ENCODE measurements around the gene ZFYVE21. TPM values are rescaled to one million over a fixed set of nuclear protein-coding genes. Genes with fewer than 3 reads are reported as not detected.

Gene ZFYVE21
- total RNA-seq, 5 donors from 2014 or later (not counting 1 experiment from before 2014, with no cell fraction given) = 8.8 to 22.8 (median 22.1) TPM

- H3K36me3 Mint-ChIP-seq = peaks cover 10% of the 10 kb centered on the region
- Histone ChIP-seq H3K27ac (ENCODE audit: low read length) (no peak overlapping the region), H3K4me3 (ENCODE audit: control insufficient read depth in 1 of 2, extremely low read depth in 1 of 2, low read length in 1 of 2) (no peak overlapping the region), H3K4me1 (ENCODE audit: control insufficient read depth in 1 of 2, extremely low read depth in 1 of 2, insufficient read depth in 2 of 2, low read length in 2 of 2) (peaks cover 0 to 9% of the 10 kb centered on the region in 2 experiments), H3K27me3 (replicated peaks in 1 of 2; ENCODE audit: control insufficient read depth in 2 of 2, extremely low read depth in 1 of 2, insufficient read depth in 2 of 2, low read length in 1 of 2) (no peaks in the 10 kb centered on the region), H3K36me3 (ENCODE audit: control insufficient read depth in 2 of 2, extremely low read depth in 1 of 2, insufficient read depth in 1 of 2, low read length in 1 of 2) (peaks cover 24 to 53% of the 10 kb centered on the region in 2 donors), H3K9me3 (no peaks in the 10 kb centered on the region)
- no peak overlapping the region for H3K4me3 Mint-ChIP-seq
- no peak for ATAC-seq (replicated peaks in 1 of 4)
- no peak for DNase-seq
- 92% methylated on average over 17 of the region's 17 CpGs for WGBS (ENCODE audit: insufficient coverage)
- H3K4me1 Mint-ChIP-seq = peaks cover 2 to 15% (median 10%) of the 10 kb centered on the region in 3 donors
- H3K27me3 Mint-ChIP-seq = no peaks in the 10 kb centered on the region
- no peak overlapping the region for H3K27ac Mint-ChIP-seq
- CTCF ChIA-PET = no interaction called here
- POLR2A ChIA-PET = no interaction called here
- H3K9me3 Mint-ChIP-seq = no peaks in the 10 kb centered on the region
These were observed 16.3 kb upstream of the ZFYVE21 start for GRCh38 chr14:103699261-103699661.

GRCh38 chr14:103699901-103700752 is 15.5 kb upstream of the ZFYVE21 start:
- peaks cover 12% of the 10 kb centered on the region for H3K36me3 Mint-ChIP-seq
- H3K4me1 ChIP-seq (ENCODE audit: control insufficient read depth in 1 of 2, extremely low read depth in 1 of 2, insufficient read depth in 2 of 2, low read length in 2 of 2) = peaks cover 0 to 9% of the 10 kb centered on the region in 2 experiments
- H3K27me3 Mint-ChIP-seq = no peaks in the 10 kb centered on the region
- H3K4me3 Mint-ChIP-seq = no peak overlapping the region
- peaks cover 2 to 15% (median 10%) of the 10 kb centered on the region in 3 donors for H3K4me1 Mint-ChIP-seq
- no peaks in the 10 kb centered on the region for H3K27me3 ChIP-seq (replicated peaks in 1 of 2; ENCODE audit: control insufficient read depth in 2 of 2, extremely low read depth in 1 of 2, insufficient read depth in 2 of 2, low read length in 1 of 2)
- CTCF ChIA-PET = interaction anchor here in 1 of 2 donors (0.6 kb wide), 1 partner anchor 31 kb away, joined by 3 read pairs; no protein-coding TSS in a partner anchor
- no peak overlapping the region for H3K4me3 ChIP-seq (ENCODE audit: control insufficient read depth in 1 of 2, extremely low read depth in 1 of 2, low read length in 1 of 2)
- ATAC-seq (replicated peaks in 1 of 4) (no peak), DNase-seq (no peak)
- no peak overlapping the region for H3K27ac ChIP-seq (ENCODE audit: low read length)
- H3K36me3 ChIP-seq (ENCODE audit: control insufficient read depth in 2 of 2, extremely low read depth in 1 of 2, insufficient read depth in 1 of 2, low read length in 1 of 2) = peaks cover 24 to 46% of the 10 kb centered on the region in 2 donors
- WGBS (ENCODE audit: insufficient coverage) = 89% methylated on average over 22 of the region's 25 CpGs
- no peaks in the 10 kb centered on the region for H3K9me3 Mint-ChIP-seq
- H3K27ac Mint-ChIP-seq = no peak overlapping the region
- POLR2A ChIA-PET = no interaction called here
- H3K9me3 ChIP-seq = no peaks in the 10 kb centered on the region

DNA sequence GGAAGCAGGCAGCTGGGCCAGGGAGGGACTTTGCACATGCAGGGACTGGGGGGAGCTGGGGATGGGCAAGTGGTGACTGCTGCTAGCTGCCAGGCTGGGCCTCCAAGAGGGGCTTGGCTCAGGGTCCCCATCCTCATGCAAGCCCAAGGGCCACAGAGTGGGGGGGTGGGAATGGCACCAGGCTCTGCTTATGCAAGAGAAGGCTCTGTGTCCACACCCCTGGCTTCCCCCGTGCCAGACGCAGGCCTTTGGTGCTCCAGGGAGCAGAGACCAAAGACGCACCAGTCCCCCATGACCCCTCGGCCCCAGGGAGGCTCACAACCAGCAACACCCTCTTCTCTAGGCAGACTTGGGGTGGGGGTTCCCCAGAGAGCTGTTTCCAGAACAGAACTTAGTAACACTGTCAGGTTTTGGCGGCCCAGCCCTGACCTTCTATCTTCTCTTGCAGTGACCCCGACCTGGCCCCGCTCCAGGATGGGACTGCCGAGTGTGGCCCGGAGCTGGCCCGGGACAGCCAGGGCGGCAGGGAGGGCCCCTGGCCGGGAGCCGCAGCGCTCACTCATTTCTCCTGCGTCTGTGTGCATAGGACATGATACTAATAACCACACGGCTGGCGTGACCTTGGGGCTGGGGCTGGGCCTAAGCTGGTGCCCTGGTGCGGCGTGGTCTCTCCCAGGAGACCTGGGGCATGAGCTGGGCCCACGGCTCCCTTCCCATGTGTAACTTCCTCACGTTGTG is 14.7 kb upstream of the ZFYVE21 start:
- ChIA-PET POLR2A (no interaction called here), CTCF (no interaction called here)
- Histone ChIP-seq H3K4me1 (ENCODE audit: control insufficient read depth in 1 of 2, extremely low read depth in 1 of 2, insufficient read depth in 2 of 2, low read length in 2 of 2) (peaks cover 0 to 9% of the 10 kb centered on the region in 2 experiments), H3K4me3 (ENCODE audit: control insufficient read depth in 1 of 2, extremely low read depth in 1 of 2, low read length in 1 of 2) (no peak overlapping the region), H3K36me3 (ENCODE audit: control insufficient read depth in 2 of 2, extremely low read depth in 1 of 2, insufficient read depth in 1 of 2, low read length in 1 of 2) (peaks cover 20 to 48% of the 10 kb centered on the region in 2 donors), H3K27ac (ENCODE audit: low read length) (no peak overlapping the region), H3K9me3 (no peaks in the 10 kb centered on the region), H3K27me3 (replicated peaks in 1 of 2; ENCODE audit: control insufficient read depth in 2 of 2, extremely low read depth in 1 of 2, insufficient read depth in 2 of 2, low read length in 1 of 2) (no peaks in the 10 kb centered on the region)
- Mint-ChIP-seq H3K27me3 (no peaks in the 10 kb centered on the region), H3K9me3 (no peaks in the 10 kb centered on the region), H3K4me1 (peaks cover 0 to 10% (median 8%) of the 10 kb centered on the region in 3 donors), H3K36me3 (peaks cover 14% of the 10 kb centered on the region), H3K4me3 (no peak overlapping the region), H3K27ac (no peak overlapping the region)
- 87% methylated on average over 16 of the region's 21 CpGs for WGBS (ENCODE audit: insufficient coverage)
- DNase-seq (no peak), ATAC-seq (replicated peaks in 1 of 4) (no peak)

DNA sequence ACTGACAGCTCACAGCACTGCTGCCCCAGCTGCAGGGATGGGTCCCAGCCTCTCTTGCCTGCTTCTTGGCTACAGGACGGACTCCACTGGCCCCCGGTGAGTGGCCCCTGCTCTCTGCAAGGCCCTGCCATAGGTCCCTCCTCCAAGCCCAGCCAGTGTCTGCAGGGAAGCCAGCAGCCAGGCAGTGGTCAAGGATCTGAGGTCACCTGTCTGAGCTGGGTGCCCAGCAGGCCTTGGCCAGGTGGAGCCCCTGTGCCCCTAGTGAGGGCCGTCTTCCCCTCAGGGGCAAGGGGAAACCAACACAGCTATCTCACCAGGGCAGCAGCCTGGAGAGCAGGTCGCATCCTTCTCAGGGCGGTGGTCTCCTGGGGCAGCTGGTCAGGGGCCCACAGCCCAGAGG is 13.5 kb upstream of the ZFYVE21 start:
- peaks cover 14% of the 10 kb centered on the region for H3K36me3 Mint-ChIP-seq
- peak overlapping the region in 1 of 2 donors; percentile 39 for H3K27ac Mint-ChIP-seq
- POLR2A ChIA-PET = interaction anchor here in 1 of 2 donors (0.5 to 0.6 kb wide), 2 partner anchors 17 to 223 kb away, joined by 3 to 8 read pairs; no protein-coding TSS in a partner anchor

GRCh38 chr14:103702497-103703432 is 12.8 kb upstream of the ZFYVE21 start:
- peaks cover 25 to 38% of the 10 kb centered on the region in 2 donors for H3K36me3 ChIP-seq (ENCODE audit: control insufficient read depth in 2 of 2, extremely low read depth in 1 of 2, insufficient read depth in 1 of 2, low read length in 1 of 2)
- Mint-ChIP-seq H3K9me3 (no peaks in the 10 kb centered on the region), H3K36me3 (peaks cover 14% of the 10 kb centered on the region), H3K27ac (peak overlapping the region in 1 of 2 donors; percentile 45), H3K4me1 (no peaks in the 10 kb centered on the region), H3K4me3 (no peak overlapping the region), H3K27me3 (no peaks in the 10 kb centered on the region)
- no peak for ATAC-seq (replicated peaks in 1 of 4)
- no peak overlapping the region for H3K27ac ChIP-seq (ENCODE audit: low read length)
- WGBS (ENCODE audit: insufficient coverage) = 92% methylated on average over 24 of the region's 29 CpGs
- ChIA-PET POLR2A (interaction anchor here in 1 of 2 donors (0.5 to 0.6 kb wide), 2 partner anchors 16 to 223 kb away, joined by 3 to 8 read pairs; no protein-coding TSS in a partner anchor), CTCF (interaction anchor here in 1 of 2 donors (0.6 kb wide), 1 partner anchor 22 kb away, joined by 3 read pairs; no protein-coding TSS in a partner anchor)
- no peak for DNase-seq
- H3K27me3 ChIP-seq (replicated peaks in 1 of 2; ENCODE audit: control insufficient read depth in 2 of 2, extremely low read depth in 1 of 2, insufficient read depth in 2 of 2, low read length in 1 of 2) = no peaks in the 10 kb centered on the region
- H3K4me3 ChIP-seq (ENCODE audit: control insufficient read depth in 1 of 2, extremely low read depth in 1 of 2, low read length in 1 of 2) = no peak overlapping the region
- H3K9me3 ChIP-seq = no peaks in the 10 kb centered on the region
- H3K4me1 ChIP-seq (ENCODE audit: control insufficient read depth in 1 of 2, extremely low read depth in 1 of 2, insufficient read depth in 2 of 2, low read length in 2 of 2) = peaks cover 0 to 9% of the 10 kb centered on the region in 2 experiments

More for the DNA sequence above, 13.5 kb upstream of the ZFYVE21 start:
- H3K27ac ChIP-seq (ENCODE audit: low read length) = no peak overlapping the region
- H3K4me1 Mint-ChIP-seq = peaks cover 0 to 3% (median 0%) of the 10 kb centered on the region in 3 donors
- H3K36me3 ChIP-seq (ENCODE audit: control insufficient read depth in 2 of 2, extremely low read depth in 1 of 2, insufficient read depth in 1 of 2, low read length in 1 of 2) = peaks cover 21 to 44% of the 10 kb centered on the region in 2 donors
- H3K27me3 Mint-ChIP-seq = no peaks in the 10 kb centered on the region
- H3K4me1 ChIP-seq (ENCODE audit: control insufficient read depth in 1 of 2, extremely low read depth in 1 of 2, insufficient read depth in 2 of 2, low read length in 2 of 2) = peaks cover 0 to 9% of the 10 kb centered on the region in 2 experiments
- ATAC-seq (replicated peaks in 1 of 4) (no peak), DNase-seq (no peak)
- H3K27me3 ChIP-seq (replicated peaks in 1 of 2; ENCODE audit: control insufficient read depth in 2 of 2, extremely low read depth in 1 of 2, insufficient read depth in 2 of 2, low read length in 1 of 2) = no peaks in the 10 kb centered on the region
- no peak overlapping the region for H3K4me3 ChIP-seq (ENCODE audit: control insufficient read depth in 1 of 2, extremely low read depth in 1 of 2, low read length in 1 of 2)
- H3K4me3 Mint-ChIP-seq = no peak overlapping the region
- H3K9me3 Mint-ChIP-seq = no peaks in the 10 kb centered on the region
- 87% methylated on average over 5 of the region's 5 CpGs for WGBS (ENCODE audit: insufficient coverage)
- no peaks in the 10 kb centered on the region for H3K9me3 ChIP-seq
- CTCF ChIA-PET = no interaction called here

Data from T-cell (primary cell).